ENCODE measurements around the gene ATP6V0E1.
A peak's percentile ranks its signal among the peaks of the same experiment; 100 is the strongest.
"Not testable (repeated sequence)": the region's sequence is repeated elsewhere in the genome, so short reads cannot be mapped to it uniquely, and the experiment has no call there.

ATP6V0E1 gene

DNA sequence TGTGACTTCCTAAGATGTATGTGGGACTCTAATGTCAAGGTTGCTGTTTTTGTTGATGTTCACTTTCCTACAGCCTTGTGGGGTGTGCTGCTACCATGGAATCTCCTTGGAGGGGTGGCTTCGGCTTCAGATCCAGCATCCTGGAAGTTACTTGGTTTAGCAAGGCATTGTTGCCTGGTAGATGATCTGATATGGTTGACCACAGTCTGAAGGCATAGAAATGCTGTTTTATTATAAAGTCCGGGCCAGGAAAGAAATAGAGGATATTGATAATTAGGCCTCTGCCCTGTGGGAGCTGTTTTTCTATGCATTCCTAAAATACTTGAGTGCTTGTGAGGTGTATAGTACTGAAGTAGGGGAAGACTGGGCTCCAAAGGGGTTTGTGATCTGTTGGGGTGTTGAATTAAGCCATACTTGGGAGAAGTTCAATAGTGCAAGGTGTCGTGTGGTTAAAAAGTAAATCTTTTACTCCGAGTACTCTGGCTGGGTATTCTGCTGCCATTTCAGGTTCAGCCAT is 45.3 kb downstream of the ATP6V0E1 start:
- TF ChIP-seq POLR2AphosphoS5 (IDR thresholded peaks at IDR 0.05; ENCODE audit: low read depth) (no peak), GABPA (IDR thresholded peaks at IDR 0.05; ENCODE audit: low read depth) (no peak), SPI1 (IDR thresholded peaks at IDR 0.05; ENCODE audit: borderline replicate concordance, low read depth) (no peak)
- TF ChIP-seq, protein P1, sequence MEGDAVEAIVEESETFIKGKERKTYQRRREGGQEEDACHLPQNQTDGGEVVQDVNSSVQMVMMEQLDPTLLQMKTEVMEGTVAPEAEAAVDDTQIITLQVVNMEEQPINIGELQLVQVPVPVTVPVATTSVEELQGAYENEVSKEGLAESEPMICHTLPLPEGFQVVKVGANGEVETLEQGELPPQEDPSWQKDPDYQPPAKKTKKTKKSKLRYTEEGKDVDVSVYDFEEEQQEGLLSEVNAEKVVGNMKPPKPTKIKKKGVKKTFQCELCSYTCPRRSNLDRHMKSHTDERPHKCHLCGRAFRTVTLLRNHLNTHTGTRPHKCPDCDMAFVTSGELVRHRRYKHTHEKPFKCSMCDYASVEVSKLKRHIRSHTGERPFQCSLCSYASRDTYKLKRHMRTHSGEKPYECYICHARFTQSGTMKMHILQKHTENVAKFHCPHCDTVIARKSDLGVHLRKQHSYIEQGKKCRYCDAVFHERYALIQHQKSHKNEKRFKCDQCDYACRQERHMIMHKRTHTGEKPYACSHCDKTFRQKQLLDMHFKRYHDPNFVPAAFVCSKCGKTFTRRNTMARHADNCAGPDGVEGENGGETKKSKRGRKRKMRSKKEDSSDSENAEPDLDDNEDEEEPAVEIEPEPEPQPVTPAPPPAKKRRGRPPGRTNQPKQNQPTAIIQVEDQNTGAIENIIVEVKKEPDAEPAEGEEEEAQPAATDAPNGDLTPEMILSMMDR (IDR thresholded peaks at IDR 0.05; ENCODE audit: insufficient read depth, low read length) = no peak
- TF ChIP-seq, protein P2, sequence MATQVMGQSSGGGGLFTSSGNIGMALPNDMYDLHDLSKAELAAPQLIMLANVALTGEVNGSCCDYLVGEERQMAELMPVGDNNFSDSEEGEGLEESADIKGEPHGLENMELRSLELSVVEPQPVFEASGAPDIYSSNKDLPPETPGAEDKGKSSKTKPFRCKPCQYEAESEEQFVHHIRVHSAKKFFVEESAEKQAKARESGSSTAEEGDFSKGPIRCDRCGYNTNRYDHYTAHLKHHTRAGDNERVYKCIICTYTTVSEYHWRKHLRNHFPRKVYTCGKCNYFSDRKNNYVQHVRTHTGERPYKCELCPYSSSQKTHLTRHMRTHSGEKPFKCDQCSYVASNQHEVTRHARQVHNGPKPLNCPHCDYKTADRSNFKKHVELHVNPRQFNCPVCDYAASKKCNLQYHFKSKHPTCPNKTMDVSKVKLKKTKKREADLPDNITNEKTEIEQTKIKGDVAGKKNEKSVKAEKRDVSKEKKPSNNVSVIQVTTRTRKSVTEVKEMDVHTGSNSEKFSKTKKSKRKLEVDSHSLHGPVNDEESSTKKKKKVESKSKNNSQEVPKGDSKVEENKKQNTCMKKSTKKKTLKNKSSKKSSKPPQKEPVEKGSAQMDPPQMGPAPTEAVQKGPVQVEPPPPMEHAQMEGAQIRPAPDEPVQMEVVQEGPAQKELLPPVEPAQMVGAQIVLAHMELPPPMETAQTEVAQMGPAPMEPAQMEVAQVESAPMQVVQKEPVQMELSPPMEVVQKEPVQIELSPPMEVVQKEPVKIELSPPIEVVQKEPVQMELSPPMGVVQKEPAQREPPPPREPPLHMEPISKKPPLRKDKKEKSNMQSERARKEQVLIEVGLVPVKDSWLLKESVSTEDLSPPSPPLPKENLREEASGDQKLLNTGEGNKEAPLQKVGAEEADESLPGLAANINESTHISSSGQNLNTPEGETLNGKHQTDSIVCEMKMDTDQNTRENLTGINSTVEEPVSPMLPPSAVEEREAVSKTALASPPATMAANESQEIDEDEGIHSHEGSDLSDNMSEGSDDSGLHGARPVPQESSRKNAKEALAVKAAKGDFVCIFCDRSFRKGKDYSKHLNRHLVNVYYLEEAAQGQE (IDR thresholded peaks at IDR 0.05; ENCODE audit: insufficient replicate concordance, low read depth) = no peak
- Histone ChIP-seq H3K4me3 (replicated peaks; ENCODE audit: insufficient read depth, low read length) (no peak overlapping the region), H3K27ac (replicated peaks) (no peak overlapping the region), H3K27me3 (ENCODE audit: insufficient read depth, poor library complexity, severe bottlenecking) (no peaks in the 10 kb centered on the region)
- no peak for DNase-seq (ENCODE audit: low read depth in 1 of 2, low spot score in 1 of 2)

DNA sequence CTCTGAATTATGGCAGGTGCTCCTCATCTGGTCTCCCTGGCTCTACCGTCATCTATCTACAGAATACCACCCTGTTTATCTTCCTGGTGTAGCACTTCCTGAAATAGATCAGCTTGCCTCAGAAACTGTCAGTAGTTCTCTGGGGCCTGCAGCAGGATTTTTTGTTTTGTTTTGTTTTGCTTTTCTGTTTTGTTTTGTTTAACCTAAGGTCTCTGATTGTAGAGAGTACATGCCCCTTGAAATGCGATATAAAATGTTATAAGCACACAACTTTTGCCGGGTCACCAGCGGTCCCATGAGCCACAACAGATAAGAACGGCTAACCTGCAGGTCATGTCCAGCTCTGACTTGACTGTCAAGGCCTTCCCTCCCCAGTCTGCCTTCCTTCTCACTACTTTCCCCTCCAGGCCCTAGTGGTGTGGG is 45.9 kb downstream of the ATP6V0E1 start:
- TF ChIP-seq, protein P2 (IDR thresholded peaks at IDR 0.05; ENCODE audit: insufficient replicate concordance, low read depth) = no peak
- TF ChIP-seq POLR2AphosphoS5 (IDR thresholded peaks at IDR 0.05; ENCODE audit: low read depth) = no peak
- TF ChIP-seq, protein P1 (IDR thresholded peaks at IDR 0.05; ENCODE audit: insufficient read depth, low read length) = no peak
- no peak for TF ChIP-seq GABPA (IDR thresholded peaks at IDR 0.05; ENCODE audit: low read depth)
- peak; percentile 74; the same call in 1 of the 2 replicates for TF ChIP-seq SPI1 (IDR thresholded peaks at IDR 0.05; ENCODE audit: borderline replicate concordance, low read depth)
- Histone ChIP-seq H3K27ac (replicated peaks) (no peak overlapping the region), H3K4me3 (replicated peaks; ENCODE audit: insufficient read depth, low read length) (no peak overlapping the region), H3K27me3 (ENCODE audit: insufficient read depth, poor library complexity, severe bottlenecking) (no peaks in the 10 kb centered on the region)
- DNase-seq (ENCODE audit: low read depth in 1 of 2, low spot score in 1 of 2) = no peak

DNA sequence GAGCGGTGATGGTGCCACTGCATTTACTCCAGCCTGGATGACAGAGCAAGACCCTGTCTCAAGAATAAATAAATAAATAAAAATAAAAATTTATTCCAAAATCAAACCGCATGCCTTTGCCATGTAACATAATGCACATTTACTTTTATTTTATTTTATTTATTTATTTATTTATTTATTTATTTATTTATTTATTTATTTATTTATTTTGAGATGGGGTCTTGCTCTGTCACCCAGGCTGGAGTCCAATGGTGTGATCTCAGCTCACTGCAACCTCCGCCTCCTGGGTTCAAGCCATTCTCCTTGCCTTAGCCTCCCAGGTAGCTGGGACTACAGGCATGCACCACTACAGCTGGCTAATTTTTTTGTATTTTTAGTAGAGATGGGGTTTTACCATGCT is 48.5 kb downstream of the ATP6V0E1 start:
- not testable (repeated sequence) for H3K4me3 ChIP-seq (replicated peaks; ENCODE audit: insufficient read depth, low read length); H3K27ac ChIP-seq (replicated peaks); H3K27me3 ChIP-seq (ENCODE audit: insufficient read depth, poor library complexity, severe bottlenecking)

DNA sequence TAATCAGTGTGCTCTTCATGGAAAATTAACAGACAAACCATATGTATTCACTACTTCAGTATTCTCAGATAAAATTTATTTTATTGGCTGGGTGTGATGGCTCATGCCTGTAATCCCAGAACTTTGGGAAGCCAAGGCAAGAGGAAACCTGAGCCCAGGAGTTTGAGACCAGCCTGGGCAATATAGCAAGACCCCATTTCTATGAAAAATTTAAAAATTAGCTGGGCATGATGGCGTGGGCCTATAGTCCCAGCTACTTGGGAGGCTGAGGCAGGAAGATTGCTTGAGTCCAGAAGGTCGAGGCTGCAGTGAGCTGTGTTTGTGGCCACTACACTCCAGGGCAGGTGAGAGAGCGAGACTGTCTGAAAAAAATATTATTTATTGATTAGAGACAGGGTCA is 49.2 kb downstream of the ATP6V0E1 start:
- H3K4me3 ChIP-seq (replicated peaks; ENCODE audit: insufficient read depth, low read length) = no peak overlapping the region
- TF ChIP-seq, protein P1 (IDR thresholded peaks at IDR 0.05; ENCODE audit: insufficient read depth, low read length) = no peak
- no peak for TF ChIP-seq GABPA (IDR thresholded peaks at IDR 0.05; ENCODE audit: low read depth)
- TF ChIP-seq, protein P2 (IDR thresholded peaks at IDR 0.05; ENCODE audit: insufficient replicate concordance, low read depth) = no peak
- no peak for TF ChIP-seq SPI1 (IDR thresholded peaks at IDR 0.05; ENCODE audit: borderline replicate concordance, low read depth)
- no peak for TF ChIP-seq POLR2AphosphoS5 (IDR thresholded peaks at IDR 0.05; ENCODE audit: low read depth)
- DNase-seq (ENCODE audit: low read depth in 1 of 2, low spot score in 1 of 2) = no peak
- H3K27me3 ChIP-seq (ENCODE audit: insufficient read depth, poor library complexity, severe bottlenecking) = no peaks in the 10 kb centered on the region
- H3K27ac ChIP-seq (replicated peaks) = no peak overlapping the region

More for the DNA sequence above, 48.5 kb downstream of the ATP6V0E1 start:
- DNase-seq (ENCODE audit: low read depth in 1 of 2, low spot score in 1 of 2) = not testable (repeated sequence)

Measured in HL-60 (cell line).